ENCODE results near the gene SMPD4.
"Not testable (repeated sequence)": the region's sequence is repeated elsewhere in the genome, so short reads cannot be mapped to it uniquely, and the experiment has no call there.

- not testable (repeated sequence) for TF ChIP-seq EZH2 (IDR thresholded peaks at IDR 0.05; ENCODE audit: borderline replicate concordance, low read depth, low read length, severe bottlenecking); POLR2A (IDR thresholded peaks at IDR 0.05; ENCODE audit: low read depth, low read length); POLR2AphosphoS5 (IDR thresholded peaks at IDR 0.05; ENCODE audit: insufficient read depth, low read depth, low read length); MYC (IDR thresholded peaks at IDR 0.05; ENCODE audit: low read depth, low read length); JUN (IDR thresholded peaks at IDR 0.05; ENCODE audit: borderline replicate concordance, insufficient read depth, insufficient read length, low read depth); MAX (IDR thresholded peaks at IDR 0.05; ENCODE audit: insufficient read depth, insufficient read length); GATA2 (IDR thresholded peaks at IDR 0.05; ENCODE audit: insufficient read depth, insufficient read length, low read depth, low read length); FOS (IDR thresholded peaks at IDR 0.05; ENCODE audit: borderline replicate concordance, insufficient read depth, low read length)
- TF ChIP-seq, protein P1, sequence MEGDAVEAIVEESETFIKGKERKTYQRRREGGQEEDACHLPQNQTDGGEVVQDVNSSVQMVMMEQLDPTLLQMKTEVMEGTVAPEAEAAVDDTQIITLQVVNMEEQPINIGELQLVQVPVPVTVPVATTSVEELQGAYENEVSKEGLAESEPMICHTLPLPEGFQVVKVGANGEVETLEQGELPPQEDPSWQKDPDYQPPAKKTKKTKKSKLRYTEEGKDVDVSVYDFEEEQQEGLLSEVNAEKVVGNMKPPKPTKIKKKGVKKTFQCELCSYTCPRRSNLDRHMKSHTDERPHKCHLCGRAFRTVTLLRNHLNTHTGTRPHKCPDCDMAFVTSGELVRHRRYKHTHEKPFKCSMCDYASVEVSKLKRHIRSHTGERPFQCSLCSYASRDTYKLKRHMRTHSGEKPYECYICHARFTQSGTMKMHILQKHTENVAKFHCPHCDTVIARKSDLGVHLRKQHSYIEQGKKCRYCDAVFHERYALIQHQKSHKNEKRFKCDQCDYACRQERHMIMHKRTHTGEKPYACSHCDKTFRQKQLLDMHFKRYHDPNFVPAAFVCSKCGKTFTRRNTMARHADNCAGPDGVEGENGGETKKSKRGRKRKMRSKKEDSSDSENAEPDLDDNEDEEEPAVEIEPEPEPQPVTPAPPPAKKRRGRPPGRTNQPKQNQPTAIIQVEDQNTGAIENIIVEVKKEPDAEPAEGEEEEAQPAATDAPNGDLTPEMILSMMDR (IDR thresholded peaks at IDR 0.05; ENCODE audit: extremely low read depth in 1 of 2, insufficient read depth in 1 of 2, low read depth in 1 of 2, low read length in 2 of 2), result not testable (repeated sequence)
These were observed 7.6 kb upstream of the SMPD4 start for GRCh38 chr2:130188958-130189357.
